DMS153 treated with DMSO at 0.1 percent for 48 hours (cell line): ENCODE data around the gene SLC48A1.

Experiments
- DNase-seq: peaks from one replicate; lab custom pipeline; 2025; ENCODE audit not compliant: unreplicated experiment; lab: John Stamatoyannopoulos, UW

Gene SLC48A1

DNA sequence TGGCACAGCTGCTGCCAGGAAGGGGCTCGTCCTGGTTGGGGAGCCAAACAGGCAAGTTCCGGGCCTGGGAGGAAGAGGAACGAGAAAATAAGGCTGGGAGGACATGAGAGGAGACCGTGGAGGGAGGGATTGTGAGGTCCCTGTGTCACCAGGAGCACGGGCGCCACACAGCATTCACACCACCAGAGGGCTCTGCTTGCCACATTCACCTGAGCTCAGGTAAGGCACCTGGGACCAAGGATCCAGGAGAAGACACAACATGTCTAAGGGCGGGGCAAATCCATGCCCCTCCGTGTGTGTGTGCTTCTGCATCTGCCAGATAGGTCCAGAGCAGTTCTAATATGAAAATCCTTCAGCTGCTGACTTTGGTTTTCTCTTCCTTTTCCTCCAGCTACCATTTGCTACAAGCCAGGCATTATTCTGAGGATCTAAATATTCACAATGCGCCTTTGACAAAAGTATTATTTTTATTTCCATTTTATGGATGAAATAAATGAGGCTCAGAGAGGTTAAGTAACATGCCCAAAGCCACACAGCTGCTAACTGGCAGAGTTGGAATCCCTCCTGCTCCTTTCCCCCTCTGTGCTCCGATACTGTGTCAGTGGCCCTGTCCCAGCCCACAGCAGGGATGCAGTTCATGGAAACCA is 28.9 kb upstream of the SLC48A1 start:
- peak; percentile 70 for DNase-seq

DNA sequence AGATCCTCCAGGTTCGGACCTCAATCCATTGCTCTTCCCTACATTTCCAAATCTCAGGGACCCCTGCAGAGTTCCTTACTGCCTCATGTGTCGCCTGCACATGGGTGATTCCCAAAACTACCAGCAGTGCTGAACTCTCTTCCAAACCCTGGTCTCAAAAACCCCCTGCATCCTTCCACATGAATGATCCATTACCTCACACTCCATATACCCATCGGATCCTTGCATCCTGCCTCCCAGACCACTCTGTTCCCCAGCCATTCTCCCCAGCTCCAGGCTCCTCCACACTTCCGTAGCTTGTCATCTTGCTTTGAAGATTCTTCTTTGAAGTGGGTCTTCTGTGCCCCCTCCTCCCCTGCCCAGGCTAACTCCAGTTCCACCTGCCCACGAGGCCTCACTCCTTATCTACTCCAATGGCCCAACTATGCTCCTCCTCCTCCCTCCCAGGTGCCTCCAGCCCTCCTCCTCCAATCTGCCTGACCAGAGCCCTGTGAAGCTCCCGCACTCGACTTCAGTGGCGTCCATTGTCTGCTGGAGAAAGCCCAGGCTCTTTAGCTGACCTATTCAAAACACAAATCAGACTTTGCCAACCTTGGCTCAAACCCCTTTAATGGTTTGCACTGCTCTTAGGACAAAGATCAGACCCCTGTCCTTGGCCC is 28.1 kb upstream of the SLC48A1 start:
- no peak for DNase-seq

DNA sequence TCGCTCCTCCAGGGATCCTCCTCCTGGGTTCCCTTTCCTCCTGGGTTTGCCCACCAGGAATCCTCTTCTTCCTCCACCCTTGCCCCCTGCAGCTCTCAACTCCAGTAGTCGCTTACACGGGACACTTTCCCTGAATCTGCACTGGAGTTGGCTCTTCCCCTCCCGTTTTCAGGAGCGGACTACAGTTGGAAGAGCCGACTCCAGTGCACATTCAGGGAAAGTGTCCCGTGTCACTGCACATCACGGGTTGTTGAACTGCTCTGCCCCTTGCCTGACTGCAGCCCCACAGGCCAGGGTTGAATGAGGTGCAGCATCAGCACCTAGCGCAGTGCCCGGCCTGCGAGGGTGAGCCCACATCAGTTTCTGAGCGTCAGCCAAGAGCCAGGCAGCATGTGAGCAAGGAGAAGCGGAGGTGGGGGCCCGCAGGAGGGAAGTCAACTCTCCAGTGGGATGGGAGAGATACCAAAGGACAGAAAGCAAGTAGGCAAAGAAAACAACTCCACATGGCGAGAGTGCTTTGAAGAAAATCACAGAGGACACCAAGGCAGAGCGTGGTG is 27.5 kb upstream of the SLC48A1 start:
- no peak for DNase-seq

DNA sequence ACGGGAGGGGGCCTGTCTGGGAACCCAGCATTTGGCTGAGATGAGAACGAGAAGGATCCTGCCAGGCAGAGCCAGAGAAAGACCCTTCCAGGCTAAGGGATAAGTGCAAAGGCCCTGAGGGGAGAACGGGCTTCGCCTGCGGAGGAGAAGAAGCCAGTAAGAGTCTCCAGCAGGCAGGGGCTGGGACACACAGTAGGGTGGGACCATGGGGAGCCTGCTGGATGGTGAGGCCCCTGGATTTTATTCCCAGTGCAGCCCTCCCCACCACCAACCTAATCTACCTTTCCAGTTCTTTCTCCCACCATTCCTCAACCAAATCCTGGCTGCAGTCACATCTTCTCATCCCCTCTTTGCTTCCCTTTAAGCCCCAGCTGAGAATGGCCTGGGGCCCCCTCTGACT is 27.0 kb upstream of the SLC48A1 start:
- no peak for DNase-seq

DNA sequence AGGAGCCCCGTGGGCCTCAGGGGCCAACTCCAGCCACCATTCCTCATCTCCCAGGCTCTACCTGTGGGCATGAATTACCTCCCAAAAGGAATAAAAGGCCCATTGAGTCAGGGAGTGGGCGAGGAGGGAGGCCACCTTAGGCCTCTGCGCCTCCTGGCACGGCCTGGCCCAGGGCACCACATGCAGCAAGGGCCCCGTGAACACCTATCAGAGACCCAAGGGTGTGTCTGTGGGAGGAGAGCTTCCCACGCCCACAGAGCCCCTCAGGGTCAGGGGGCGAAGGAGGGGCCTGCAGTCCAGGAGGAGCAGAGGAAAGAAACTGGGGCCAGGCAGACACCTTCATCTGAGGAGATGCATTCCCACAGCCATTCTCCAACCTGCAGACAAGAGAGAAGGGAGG is 26.5 kb upstream of the SLC48A1 start:
- no peak for DNase-seq

DNA sequence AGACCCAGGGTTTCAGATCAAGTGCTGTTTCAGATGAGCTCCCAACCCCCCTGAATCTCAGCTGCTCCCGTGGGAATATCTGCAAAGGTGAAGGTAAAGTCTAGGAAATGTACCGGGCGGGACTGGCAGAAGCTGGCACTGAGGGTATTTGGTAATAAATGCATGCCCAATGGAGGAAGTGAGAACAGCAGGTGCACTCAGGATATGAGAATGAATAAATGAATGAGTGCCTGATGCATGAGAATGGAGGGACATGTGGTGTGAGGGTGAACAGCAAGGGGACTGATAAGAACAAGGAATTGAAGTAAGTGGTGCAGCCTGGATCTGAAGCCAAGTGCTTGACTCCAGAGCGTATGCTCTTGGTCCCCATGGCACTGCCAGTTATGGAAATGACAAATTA is 25.9 kb upstream of the SLC48A1 start:
- no peak for DNase-seq

DNA sequence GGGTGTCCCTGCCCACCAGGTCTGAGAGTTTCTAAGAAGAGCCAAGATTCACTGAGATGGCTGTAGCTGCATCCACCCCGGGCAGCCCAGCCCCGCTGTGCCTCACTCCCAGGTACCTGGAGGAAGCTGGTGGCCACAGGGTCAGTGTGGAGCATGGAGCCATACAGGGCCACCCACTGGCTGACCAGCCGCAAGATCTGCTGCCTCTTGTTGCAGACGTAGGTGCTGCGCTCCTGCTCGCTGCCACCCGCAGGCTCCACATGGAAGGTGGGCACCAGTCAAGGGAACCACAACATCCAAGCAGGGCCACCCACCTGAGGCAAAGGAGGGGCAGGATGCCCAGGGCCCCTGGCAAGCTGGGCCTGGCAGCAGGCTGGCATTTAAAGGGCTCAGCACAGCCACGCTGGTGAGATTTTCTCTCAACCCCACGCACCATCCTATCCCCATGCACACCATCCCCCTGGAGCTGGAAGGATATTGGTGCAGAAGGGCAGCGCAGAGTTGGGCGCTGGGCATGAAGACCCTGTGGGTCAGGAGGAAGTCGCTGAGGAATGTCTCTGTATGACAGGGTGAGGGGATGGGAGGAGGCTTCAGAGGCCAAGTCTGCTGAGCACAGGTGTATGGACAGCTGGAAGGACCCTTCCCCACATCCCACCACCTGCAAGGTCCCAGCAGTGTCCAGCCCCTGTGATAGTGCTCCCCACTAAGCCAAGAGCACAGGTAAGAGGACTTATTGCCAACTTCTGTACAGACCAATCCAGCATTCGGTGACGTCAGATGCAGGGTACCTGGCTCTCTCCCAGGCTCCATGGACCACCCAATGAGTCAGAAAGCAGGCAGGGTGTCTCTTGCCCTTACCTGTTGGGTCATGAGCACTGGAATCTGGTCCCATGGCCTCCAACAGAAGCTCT is 25.2 kb upstream of the SLC48A1 start:
- no peak for DNase-seq

DNA sequence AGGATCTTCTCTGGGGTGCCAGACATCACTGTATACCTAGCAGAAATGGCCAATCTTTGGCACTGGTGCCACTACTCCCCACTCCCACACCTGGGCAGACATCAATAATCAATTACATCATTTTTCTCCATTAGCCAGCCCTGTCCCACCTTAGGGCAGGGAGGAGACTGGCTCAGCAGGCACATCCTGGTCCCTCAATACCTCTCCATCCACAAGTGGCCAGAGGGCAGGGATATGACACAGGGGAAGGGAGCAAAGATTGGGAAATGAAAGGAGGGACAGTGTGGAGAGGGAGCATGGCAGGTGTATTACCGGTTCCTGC is 24.6 kb upstream of the SLC48A1 start:
- no peak for DNase-seq

DNA sequence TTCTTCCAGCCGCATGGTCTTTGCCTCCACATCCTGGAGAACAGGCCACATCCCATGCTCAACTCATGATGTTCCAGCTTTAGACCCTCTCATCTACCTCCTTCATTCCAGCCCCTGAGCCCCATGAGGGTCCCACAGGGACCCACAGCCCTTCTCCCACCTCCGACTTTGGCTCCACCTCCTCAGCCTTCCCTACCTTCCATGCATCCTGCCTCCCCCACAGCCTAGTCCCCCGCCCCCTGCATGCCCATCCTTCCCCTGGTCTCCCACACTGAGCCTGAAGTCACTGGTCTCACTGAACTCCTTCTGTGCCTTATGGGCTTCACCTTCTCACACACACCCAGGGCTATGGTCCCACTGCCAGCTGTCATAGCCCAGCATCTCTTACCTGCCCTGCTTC is 24.1 kb upstream of the SLC48A1 start:
- DNase-seq, result no peak

DNA sequence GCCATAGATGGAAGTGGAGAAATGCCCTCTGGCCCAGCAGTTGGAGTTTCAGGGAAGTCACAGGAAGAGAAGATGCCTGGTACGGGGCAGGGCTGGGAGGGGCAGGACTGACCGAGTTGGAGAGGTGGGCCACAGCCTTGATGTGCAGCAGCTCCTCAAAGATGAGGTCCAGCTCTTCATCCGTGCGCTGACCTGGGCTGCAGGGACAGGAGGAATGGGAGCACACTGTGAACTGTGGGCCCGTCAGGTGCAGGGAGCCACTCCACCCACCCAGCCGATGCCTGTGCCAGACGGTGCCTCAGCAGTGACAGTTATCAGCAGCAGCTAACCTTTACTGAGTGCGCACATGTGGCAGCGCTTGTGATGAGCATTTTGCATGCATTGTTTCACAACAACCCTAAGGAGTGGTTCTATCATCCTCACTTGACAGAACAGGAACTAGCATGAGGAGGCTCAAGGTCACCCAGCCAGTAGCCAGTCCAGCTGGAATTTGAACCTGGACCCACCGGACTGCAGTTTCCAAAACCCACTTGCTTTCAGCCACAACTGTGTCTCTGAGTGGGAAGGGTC is 22.7 kb upstream of the SLC48A1 start:
- no peak for DNase-seq

DNA sequence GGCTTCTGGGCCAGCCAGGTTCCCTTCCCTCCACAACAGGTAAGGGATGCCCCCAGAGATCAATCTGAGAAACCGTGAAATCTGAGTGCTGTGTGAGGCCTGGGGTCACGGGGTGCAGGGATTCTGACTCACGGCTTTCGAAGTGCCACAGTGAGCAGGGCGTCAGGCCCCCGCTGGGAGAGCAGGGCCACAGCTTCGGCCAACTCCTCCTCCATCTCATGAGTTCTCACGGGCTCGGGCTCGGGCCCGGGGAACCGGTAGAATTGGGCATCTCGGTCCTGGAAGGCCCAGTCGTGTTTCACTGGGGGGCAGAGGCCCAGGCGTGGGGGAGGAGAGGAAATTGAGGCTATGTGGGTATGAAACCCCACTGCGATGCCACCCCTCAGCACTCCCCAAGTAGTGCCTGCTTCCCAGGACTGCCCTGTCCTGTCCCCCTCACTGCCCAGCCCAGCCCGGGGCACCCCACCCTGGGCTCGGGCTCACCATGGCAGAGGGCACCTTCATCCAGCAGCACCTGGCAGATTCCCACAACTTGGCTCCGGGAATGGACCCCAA is 22.0 kb upstream of the SLC48A1 start:
- no peak for DNase-seq

DNA sequence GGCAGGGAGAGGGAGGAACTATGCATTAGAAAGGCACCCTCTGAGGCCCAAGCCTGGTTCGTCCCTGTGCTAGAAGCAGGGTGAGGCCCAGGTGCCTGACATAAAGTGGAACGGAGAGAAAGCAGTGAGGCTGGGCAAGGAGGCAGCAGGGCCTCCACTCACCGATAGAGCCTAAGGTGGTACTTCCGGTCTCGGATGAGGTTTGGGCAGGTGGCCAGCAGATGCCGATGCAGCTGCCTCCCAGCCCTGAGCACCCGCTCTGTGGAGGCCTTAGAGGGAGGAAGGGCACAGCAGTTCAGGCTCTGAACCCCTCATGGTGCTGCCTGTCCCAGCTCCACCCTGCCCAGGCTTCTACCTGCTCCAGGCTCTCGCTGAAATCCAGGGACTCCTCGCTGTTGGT is 21.5 kb upstream of the SLC48A1 start:
- DNase-seq, result no peak

DNA sequence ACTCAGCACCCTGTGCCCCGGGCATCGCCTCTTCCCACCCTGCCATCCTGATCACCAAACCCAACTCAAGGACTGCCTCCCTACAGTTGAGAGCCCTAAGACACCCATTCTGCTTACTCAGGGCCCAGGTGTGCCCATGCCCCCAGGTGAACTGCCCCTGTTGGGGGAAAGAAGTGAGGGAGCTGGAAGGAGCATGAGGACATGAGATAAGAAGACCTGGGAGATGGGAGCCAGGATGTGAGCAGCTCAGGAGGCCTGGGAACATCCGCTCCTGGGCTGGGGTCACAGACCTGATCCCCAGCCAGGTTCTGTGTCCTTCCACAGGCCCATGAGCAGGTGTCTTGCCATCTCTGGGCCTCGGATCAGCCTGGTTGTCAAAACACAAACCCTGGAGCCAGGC is 20.9 kb upstream of the SLC48A1 start:
- DNase-seq, result no peak

DNA sequence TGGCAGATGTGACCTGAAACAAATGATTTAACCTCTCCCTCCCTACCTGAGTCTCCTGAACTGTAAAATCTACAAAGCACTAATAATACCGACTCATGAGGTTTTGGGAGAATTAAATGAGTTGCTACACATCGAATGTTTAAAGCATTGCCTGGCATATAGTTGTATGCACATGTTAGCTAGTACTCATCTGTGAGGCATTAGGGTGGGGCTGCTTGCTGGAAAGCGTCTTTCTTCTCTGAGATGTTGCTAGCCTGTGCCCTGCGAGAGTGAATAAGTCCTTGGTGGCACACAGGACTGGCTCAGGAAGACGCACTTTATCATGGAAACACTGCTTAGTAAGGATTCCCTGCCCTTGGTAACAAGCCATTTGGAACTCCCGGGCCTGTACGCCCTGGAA is 20.5 kb upstream of the SLC48A1 start:
- DNase-seq, result no peak

DNA sequence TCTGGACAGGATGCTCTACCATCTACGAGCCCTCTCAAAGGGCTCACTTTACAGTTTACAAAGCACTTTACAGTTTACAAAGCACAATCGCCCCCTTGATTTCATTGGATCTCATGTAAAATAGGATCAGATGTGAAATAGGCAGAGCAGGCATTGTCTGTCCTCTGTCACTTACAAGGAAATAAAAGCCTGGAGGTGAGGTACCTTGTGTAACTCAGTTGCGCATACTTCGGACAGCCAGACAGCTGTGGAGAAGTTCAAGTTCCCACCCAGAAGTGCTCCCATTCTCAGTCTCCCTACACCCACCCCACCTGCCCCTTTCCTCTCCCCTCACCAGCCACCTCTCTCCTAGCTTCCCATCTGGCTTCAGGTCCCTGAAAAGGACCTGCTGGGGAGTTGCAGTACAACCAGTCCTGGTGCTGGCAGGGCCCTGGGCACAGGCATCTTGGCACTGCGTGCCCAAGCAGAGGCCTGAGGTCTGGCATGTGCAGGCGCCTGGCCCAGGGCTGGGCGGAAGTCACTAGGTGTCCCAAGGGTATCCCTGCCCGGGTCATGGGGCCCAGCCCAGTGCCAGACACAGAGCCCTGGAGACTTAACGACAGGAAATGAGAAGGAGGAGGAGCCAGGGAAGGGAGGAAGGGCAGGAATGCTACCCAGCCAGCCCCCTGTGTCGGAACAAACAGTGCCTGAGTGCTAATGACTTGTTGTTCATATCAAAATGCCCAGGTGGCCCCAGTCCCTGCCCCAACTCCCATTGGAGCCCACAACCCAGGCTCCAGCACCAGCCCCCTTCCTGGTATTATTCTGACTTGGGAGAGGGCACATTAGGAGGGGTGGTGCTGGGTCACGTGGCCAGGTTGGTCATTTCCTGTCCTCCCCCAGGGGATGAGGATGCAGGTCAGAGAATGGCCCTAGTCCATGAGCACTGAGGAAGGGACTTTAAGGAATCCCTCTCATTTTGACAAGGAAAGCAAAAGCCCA is 19.7 kb upstream of the SLC48A1 start:
- peak; percentile 19 for DNase-seq

DNA sequence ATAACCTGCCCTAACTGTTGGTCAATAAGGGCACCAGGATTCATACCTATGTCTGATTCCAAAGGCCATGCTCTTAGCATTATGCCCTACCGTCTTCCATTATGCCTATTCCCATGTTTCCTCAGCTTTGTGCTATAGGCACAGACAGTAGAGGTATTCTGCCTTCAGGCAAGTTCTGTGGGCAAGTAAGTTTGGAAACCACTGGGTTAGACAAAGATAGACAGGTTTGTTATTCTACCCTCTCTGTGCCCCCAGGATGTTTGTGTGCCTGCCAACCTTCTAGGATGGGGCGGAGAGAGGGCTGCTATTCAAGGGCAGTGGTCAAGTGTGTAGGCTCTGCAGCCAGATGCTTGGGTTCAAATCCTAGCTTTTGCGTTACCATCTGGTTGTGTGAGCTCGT is 18.9 kb upstream of the SLC48A1 start:
- no peak for DNase-seq

DNA sequence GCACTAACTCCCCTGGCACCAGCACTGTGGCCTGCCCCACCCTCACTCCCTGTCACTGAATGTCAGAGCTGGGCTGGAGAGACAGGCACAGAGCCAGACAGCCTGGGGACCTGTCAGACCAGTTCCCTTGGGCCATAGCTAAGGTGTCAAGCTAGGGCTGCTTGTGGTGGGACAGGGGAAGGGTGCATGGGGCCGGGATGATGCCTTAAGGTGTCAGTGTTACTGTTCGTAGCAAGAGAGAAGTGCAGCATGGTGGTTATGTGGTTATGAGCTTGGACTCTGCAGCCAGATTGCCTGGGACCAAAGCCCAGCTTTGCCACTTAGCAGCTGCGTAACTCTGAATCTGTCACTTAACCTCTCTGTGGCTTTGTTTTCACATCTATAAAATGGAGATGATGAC is 18.2 kb upstream of the SLC48A1 start:
- DNase-seq, result peak; percentile 39

DNA sequence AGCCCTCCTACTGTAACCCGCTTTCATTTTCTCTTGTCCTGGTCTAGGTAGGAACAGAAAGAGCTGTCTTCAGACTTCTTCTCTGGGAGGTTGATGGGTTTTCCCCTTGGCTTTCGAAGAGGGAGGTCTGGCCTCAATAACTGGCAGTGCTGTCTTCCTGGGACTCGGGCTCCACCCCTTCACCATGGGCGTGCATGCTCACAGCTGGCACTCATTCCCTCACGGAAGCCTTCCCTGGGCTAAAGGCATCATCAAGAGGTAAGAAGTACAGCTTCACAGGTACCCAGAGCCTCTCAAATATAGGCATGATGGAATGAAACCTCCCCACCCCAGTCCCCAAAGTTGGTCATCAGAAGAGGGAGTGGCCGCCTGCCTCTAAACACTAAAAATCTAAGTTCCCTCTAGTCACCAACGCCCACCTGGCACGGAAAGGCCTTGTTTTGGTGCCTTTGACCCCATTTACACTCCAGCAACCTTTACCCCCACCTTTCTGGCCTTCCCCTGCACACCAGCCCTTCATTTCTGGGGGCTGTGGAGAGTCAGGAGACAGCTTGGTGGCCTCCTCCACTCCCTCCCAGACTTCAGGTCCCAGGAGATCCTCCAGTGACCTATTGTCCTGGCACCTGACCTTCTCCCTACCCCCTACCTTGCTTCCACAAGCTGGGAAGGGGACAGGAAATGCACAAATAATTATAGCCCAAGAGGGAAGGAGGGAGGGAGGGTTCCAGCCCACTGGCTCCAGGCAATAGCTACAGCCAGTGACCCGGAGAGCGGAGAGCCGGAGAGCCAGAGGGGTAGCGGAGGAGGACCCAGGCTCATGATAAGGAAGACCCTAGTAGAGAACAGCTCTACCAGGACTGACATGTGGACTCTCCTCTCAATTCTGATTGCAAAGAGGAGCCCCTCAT is 17.1 kb upstream of the SLC48A1 start:
- peak; percentile 17 for DNase-seq

DNA sequence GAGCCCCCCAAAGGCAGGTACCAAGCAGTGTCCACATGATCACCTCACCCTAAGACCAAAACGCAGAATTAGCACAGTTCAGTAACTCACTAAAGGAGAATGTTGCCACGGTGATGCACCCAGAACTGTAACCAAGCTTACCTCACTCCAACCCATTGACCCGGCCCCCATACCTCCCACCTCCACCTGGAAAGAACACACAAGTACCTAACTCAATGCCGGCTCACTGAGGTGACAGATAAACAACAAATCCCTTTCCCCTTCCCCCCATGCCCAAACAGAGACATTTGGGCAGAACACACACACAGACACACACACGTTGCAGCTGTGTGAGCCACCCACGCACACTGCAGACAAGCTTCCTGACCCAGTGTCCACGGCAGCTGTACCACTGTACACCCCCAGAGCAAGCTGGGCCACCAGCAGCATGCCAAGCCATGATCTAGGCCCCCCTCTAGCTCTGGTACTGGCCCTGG is 15.6 kb upstream of the SLC48A1 start:
- no peak for DNase-seq
